Heart left ventricle (tissue), 16 donors: ENCODE results near the gene TMEM82. TPM values are rescaled to one million over a fixed set of nuclear protein-coding genes. Genes with fewer than 3 reads are reported as not detected.
A peak's percentile ranks its signal among the peaks of the same experiment; 100 is the strongest.

Source experiments
- ATAC-seq, 4 donors: fragments of 200-7000 bp; cut with Tn5 transposase; one replicate each; pipeline ENCODE4 v1.9.1; 2020 to 2022; ENCODE audit warnings: moderate library complexity in 4 of 4, mild to moderate bottlenecking in 3 of 4, moderate number of reproducible peaks in 1 of 4
- DNase-seq, 5 donors: peaks; one replicate each; pipeline ENCODE4 v3.0.0-alpha.2; 2020
- H3K27ac ChIP-seq, 12 donors: fragments of 200-600 bp; sonication (generic) in 4 of 12; one replicate each; pipeline versions ENCODE4 v1.5.0 to v1.8.0; 2016 to 2022; ENCODE audit warnings: mild to moderate bottlenecking in 2 of 12
- H3K27me3 ChIP-seq, 9 donors: fragments of 200-600 bp; sonication (generic) in 2 of 9; one replicate each; pipeline versions ENCODE4 v1.5.1 to v1.8.0; 2016 to 2022; ENCODE audit warnings: mild to moderate bottlenecking in 3 of 9
- H3K36me3 ChIP-seq, 9 donors: fragments of 200-600 bp; sonication (generic) in 2 of 9; one replicate each; pipeline versions ENCODE4 v1.5.0 to v1.8.0; 2018 to 2022; ENCODE audit warnings: mild to moderate bottlenecking in 2 of 9
- H3K4me1 ChIP-seq, 12 donors: fragments of 200-600 bp; sonication (generic) in 4 of 12; one replicate each; pipeline versions ENCODE4 v1.5.0 to v1.8.0; 2016 to 2022; ENCODE audit warnings: mild to moderate bottlenecking in 3 of 12
- H3K4me3 ChIP-seq, 12 donors: fragments of 200-600 bp; sonication (generic) in 4 of 12; one replicate each; pipeline versions ENCODE4 v1.5.0 to v1.8.0; 2017 to 2022; ENCODE audit warnings: mild to moderate bottlenecking in 9 of 12, moderate library complexity in 4 of 12
- H3K9me3 ChIP-seq, 12 donors: fragments of 200-600 bp; sonication (generic) in 4 of 12; one replicate each; pipeline versions ENCODE4 v1.5.0 to v1.8.0; 2016 to 2022; ENCODE audit warnings: mild to moderate bottlenecking in 1 of 12
- CTCF ChIP-seq, 12 donors: fragments of 200-600 bp; sonication (generic) in 4 of 12; IDR thresholded peaks; one replicate each; pipeline versions ENCODE4 v1.5.0 to v1.8.0; 2018 to 2022; ENCODE audit warnings: antibody characterized with exemption in 12 of 12, mild to moderate bottlenecking in 5 of 12
- POLR2A ChIP-seq, 2 donors: fragments of 450-650 bp; IDR thresholded peaks; one replicate each; pipeline ENCODE4 v1.6.1; 2017; ENCODE audit warnings: antibody characterized with exemption in 2 of 2, mild to moderate bottlenecking in 2 of 2, moderate library complexity in 2 of 2
- WGBS, 4 donors: extraction: QIAGEN DNeasy Blood & Tissue Kit in 2 of 4; methylation state at CpG; one replicate each; pipeline versions ENCODE4 v1.1.5 to v1.1.7; 2013 to 2018; 5-methylcytosine and 5-hydroxymethylcytosine counted together
- intact Hi-C, 10 donors: fragments of 100-400 bp; cut with DNase I; formaldehyde crosslinking; loops; one replicate each; pipeline versions ENCODE4 v1.11.1 to v1.14.2; 2022
- polyA plus RNA-seq, 2 donors: library from polyadenylated mRNA; stranded (reverse); fragments of 200-250 nt; gene quantifications; one replicate each; pipeline ENCODE4 v1.2.3, GENCODE V29; 2013
- total RNA-seq, 9 donors: library from RNA; depleted of rRNA in 2 of 9; stranded (reverse); fragments of >200 nt in 2 of 9; fragmentation: NEBNext Ultra II Directional in 3 of 9; extraction: Animal tissue kit (Norgen Biotek cat#: 25700) in 3 of 9; gene quantifications; one replicate each; pipeline versions ENCODE4 v1.1.0 to v1.2.4, GENCODE V29; 2016 to 2023
- donor health status: ischemic (EF 13 %, LVEDD 7.1; RV severe dilation, severe dysfunction).
- donor health status: healthy with polysubstance abuse.
- donor health status: DM: no; HTN: yes; CAD: no.
- donor health status: DM: no; HTN: no; CAD: no.
- donor health status: ischemic (EF 25% LVEDD 6.9; RV normal size, moderate dysfunction).
- donor health status: ischemic (EF 25% LVEDD 5.7; RV mildly dilated, moderate dysfunction).
- donor health status: healthy.
- donor health status: DM: yes; HTN: yes; CAD: no.
- donor health status: ischemic (EF 35%, LVEDD 5.7; RV mildly dilated, moderate dysfunction).
- donor health status: nonischemic (EF 11% LVEDD 7.7; RV severe dilation, severe dysfunction).
- donor health status: DM: yes; HTN: yes; CAD: no.
- donor health status: PGD.
- donor health status: ischemic (EF 29% LVEDD 5.4; RV normal size, mild dysfunction).
- donor health status: nonischemic (EF 23%, LVEDD 6.1; RV moderate dilation, normal function).

TMEM82 gene
- total and polyA plus RNA-seq, 11 donors, result not detected

DNA sequence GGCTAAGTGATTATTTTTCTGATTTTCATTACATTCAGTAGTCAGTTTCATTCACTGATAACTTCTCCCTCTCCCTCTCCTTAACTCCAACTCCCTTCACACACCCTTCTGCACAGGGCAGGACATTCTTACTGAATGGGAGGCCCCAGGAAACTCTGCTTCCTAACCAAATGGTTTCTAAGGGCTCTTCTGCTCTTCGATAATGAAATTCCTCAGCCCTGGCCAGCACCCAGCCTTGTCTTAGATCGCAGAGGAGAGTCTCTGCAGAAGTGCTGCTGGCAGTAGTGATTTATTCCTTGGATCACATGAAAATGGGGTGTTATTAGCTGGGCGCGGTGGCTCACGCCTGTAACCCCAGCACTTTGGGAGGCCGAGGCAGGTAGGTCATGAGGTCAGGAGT, 41.8 kb upstream of the TMEM82 start:
- Histone ChIP-seq H3K4me1 (peaks cover 9 to 84% (median 61%) of the 10 kb centered on the region in 12 donors), H3K9me3 (no peaks in the 10 kb centered on the region), H3K36me3 (peaks cover 0 to 24% (median 15%) of the 10 kb centered on the region in 9 donors), H3K27me3 (no peaks in the 10 kb centered on the region), H3K4me3 (no peak overlapping the region), H3K27ac (peak overlapping the region in 7 of 12 donors; percentile 5 to 48 (median 15))
- intact Hi-C loops, result loop anchor here in 1 of 10 donors (5.0 kb wide), 1 partner anchor 37 kb away; the partner anchor contains the start of gene SLC25A34
- no peak for TF ChIP-seq CTCF (IDR thresholded peaks at IDR 0.05)
- TF ChIP-seq POLR2A (IDR thresholded peaks at IDR 0.05), result no peak
- no peak for ATAC-seq
- WGBS, 4 donors, result 48 to 64% (median 51%) methylated on average over 6 of the region's 6 CpGs
- DNase-seq, result no peak

GRCh38 chr1:15701784-15702183, 40.5 kb upstream of the TMEM82 start:
- Histone ChIP-seq H3K4me3 (no peak overlapping the region), H3K4me1 (peaks cover 9 to 84% (median 59%) of the 10 kb centered on the region in 12 donors), H3K36me3 (peaks cover 0 to 33% (median 7%) of the 10 kb centered on the region in 9 donors), H3K27me3 (no peaks in the 10 kb centered on the region), H3K9me3 (no peaks in the 10 kb centered on the region), H3K27ac (peak overlapping the region in 5 of 12 donors; percentile 6 to 96 (median 89))
- 72 to 89% (median 85%) methylated on average over 8 of the region's 8 CpGs for WGBS, 4 donors
- ATAC-seq (no peak), DNase-seq (no peak)
- TF ChIP-seq CTCF (IDR thresholded peaks at IDR 0.05), result no peak
- TF ChIP-seq POLR2A (IDR thresholded peaks at IDR 0.05), result no peak
- intact Hi-C loops, result loop anchor here in 1 of 10 donors (5.0 kb wide), 1 partner anchor 36 kb away; the partner anchor contains the start of gene SLC25A34

- ATAC-seq (peak; percentile 45 to 74 (median 64)), DNase-seq (peak in 3 of 5 donors; percentile 28 to 56 (median 45))
- H3K27me3 ChIP-seq, result no peaks in the 10 kb centered on the region
- 58 to 65% (median 63%) methylated on average over 19 of the region's 19 CpGs for WGBS, 4 donors
- intact Hi-C loops, result loop anchor here in 1 of 10 donors (5.0 kb wide), 1 partner anchor 34 kb away; the partner anchor contains the start of gene SLC25A34
- peaks cover 0 to 27% (median 7%) of the 10 kb centered on the region in 9 donors for H3K36me3 ChIP-seq
- H3K9me3 ChIP-seq, result no peaks in the 10 kb centered on the region
- peak overlapping the region; percentile 14 to 96 (median 86) for H3K27ac ChIP-seq
- peaks cover 7 to 83% (median 58%) of the 10 kb centered on the region in 12 donors for H3K4me1 ChIP-seq
- TF ChIP-seq POLR2A (IDR thresholded peaks at IDR 0.05) (no peak), CTCF (IDR thresholded peaks at IDR 0.05) (peak in 7 of 12 donors; percentile 9 to 44 (median 24))
- H3K4me3 ChIP-seq, result peak overlapping the region in 5 of 12 donors; percentile 1 to 17 (median 14)
Observed at GRCh38 chr1:15702722-15703550, 39.4 kb upstream of the TMEM82 start.

GRCh38 chr1:15703562-15703961, 38.7 kb upstream of the TMEM82 start:
- no peaks in the 10 kb centered on the region for H3K27me3 ChIP-seq
- ATAC-seq (peak; percentile 73 to 94 (median 94)), DNase-seq (peak; percentile 77 to 88 (median 81))
- H3K27ac ChIP-seq, result peak overlapping the region; percentile 14 to 96 (median 86)
- intact Hi-C loops, result loop anchor here in 1 of 10 donors (5.0 kb wide), 1 partner anchor 34 kb away; the partner anchor contains the start of gene SLC25A34
- WGBS, 4 donors, result 8 to 23% (median 14%) methylated on average over 9 of the region's 9 CpGs
- no peak for TF ChIP-seq CTCF (IDR thresholded peaks at IDR 0.05)
- TF ChIP-seq POLR2A (IDR thresholded peaks at IDR 0.05), result no peak
- no peaks in the 10 kb centered on the region for H3K9me3 ChIP-seq
- peaks cover 7 to 84% (median 56%) of the 10 kb centered on the region in 12 donors for H3K4me1 ChIP-seq
- peaks cover 0 to 23% (median 7%) of the 10 kb centered on the region in 9 donors for H3K36me3 ChIP-seq
- H3K4me3 ChIP-seq, result peak overlapping the region in 7 of 12 donors; percentile 1 to 17 (median 8)
